ENCODE measurements around the gene TTC28.

GRCh38 chr22:28310299-28310698 lies 369.3 kb downstream of the TTC28 start:
- TF ChIP-seq, protein P1, sequence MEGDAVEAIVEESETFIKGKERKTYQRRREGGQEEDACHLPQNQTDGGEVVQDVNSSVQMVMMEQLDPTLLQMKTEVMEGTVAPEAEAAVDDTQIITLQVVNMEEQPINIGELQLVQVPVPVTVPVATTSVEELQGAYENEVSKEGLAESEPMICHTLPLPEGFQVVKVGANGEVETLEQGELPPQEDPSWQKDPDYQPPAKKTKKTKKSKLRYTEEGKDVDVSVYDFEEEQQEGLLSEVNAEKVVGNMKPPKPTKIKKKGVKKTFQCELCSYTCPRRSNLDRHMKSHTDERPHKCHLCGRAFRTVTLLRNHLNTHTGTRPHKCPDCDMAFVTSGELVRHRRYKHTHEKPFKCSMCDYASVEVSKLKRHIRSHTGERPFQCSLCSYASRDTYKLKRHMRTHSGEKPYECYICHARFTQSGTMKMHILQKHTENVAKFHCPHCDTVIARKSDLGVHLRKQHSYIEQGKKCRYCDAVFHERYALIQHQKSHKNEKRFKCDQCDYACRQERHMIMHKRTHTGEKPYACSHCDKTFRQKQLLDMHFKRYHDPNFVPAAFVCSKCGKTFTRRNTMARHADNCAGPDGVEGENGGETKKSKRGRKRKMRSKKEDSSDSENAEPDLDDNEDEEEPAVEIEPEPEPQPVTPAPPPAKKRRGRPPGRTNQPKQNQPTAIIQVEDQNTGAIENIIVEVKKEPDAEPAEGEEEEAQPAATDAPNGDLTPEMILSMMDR (conservative IDR thresholded peaks at IDR 0.05; ENCODE audit: low read length): no peak
- TF ChIP-seq EZH2phosphoT487 (IDR thresholded peaks at IDR 0.05; ENCODE audit: borderline replicate concordance): no peak

All from Loucy (cell line).